AG09309 (cell line): Measurements from ENCODE around the gene NEK7.

Source experiments
- DNase-seq: peaks from one replicate; pipeline ENCODE4 v3.0.0-alpha.2; 2010; ENCODE audit warnings: low read depth
- H3K4me3 ChIP-seq: 2 replicates; pipeline ENCODE4 v1.5.1; 2011; ENCODE audit warnings: mild to moderate bottlenecking, low read depth, low read length, moderate library complexity; ENCODE audit not compliant: control insufficient read depth
- CTCF ChIP-seq: IDR thresholded peaks from 2 replicates; pipeline ENCODE4 v1.5.1; 2011; ENCODE audit warnings: mild to moderate bottlenecking, low read depth, low read length, inconsistent platforms; ENCODE audit not compliant: insufficient read depth, control insufficient read depth; ENCODE audit errors: missing control alignments

NEK7 gene

GRCh38 chr1:198156745-198157240, at the start of gene NEK7:
TSS of gene NEK7 (plus strand) at chr1:198156998. CDS start at chr1:198232581, 75,583 bp downstream.
- no peak for TF ChIP-seq CTCF
- no peak for DNase-seq
- H3K4me3 ChIP-seq, result peak within 1 kb of the TSS; percentile 86

GRCh38 chr1:198107091-198107501, 49.7 kb upstream of the NEK7 start:
- DNase-seq, result no peak
- TF ChIP-seq CTCF, result no peak

GRCh38 chr1:198108636-198109370, 48.0 kb upstream of the NEK7 start:
- DNase-seq, result no peak
- no peak overlapping the region for H3K4me3 ChIP-seq
- no peak for TF ChIP-seq CTCF

More at GRCh38 chr1:198107091-198107501, 49.7 kb upstream of the NEK7 start:
- H3K4me3 ChIP-seq, result no peak overlapping the region

- H3K4me3 ChIP-seq, result no peak overlapping the region
- no peak for DNase-seq
- TF ChIP-seq CTCF, result no peak
These were observed 47.5 kb upstream of the NEK7 start for GRCh38 chr1:198109371-198109715.

DNA sequence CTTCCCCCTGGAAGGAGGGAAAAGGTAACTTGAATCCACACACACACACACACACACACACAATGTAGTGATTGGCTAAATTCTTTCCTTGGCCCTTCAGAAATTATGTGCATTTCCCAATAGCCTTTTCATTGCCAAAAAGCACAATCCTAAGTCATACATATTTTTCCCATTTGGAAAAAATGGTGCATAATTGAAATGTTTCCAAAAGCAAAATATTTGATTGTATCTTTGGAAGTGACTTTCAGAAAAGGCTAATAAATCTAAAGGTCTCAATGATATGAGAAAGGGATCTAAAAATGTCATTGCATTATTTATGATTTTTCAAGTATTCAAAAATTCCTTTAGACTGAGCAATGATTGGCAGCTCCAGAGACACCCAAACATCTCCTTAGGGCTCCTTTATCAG, 43.5 kb upstream of the NEK7 start:
- DNase-seq, result no peak
- no peak overlapping the region for H3K4me3 ChIP-seq
- no peak for TF ChIP-seq CTCF

- no peak overlapping the region for H3K4me3 ChIP-seq
- TF ChIP-seq CTCF, result no peak
- DNase-seq, result no peak
These were observed 40.7 kb upstream of the NEK7 start for GRCh38 chr1:198116069-198116468.
